Breast epithelium (tissue), 3 donors: Measurements from ENCODE around the gene TECPR1.

Experiments
- POLR2A ChIP-seq: fragments of 450-650 bp; IDR thresholded peaks from one replicate; pipeline ENCODE4 v1.6.1; 2016; ENCODE audit warnings: antibody characterized with exemption, mild to moderate bottlenecking, moderate library complexity
- POLR2AphosphoS5 ChIP-seq, 3 donors: sonication (generic); formaldehyde crosslinking; IDR thresholded peaks; one replicate each; pipeline ENCODE4 v1.6.1; 2017; ENCODE audit warnings: antibody characterized with exemption in 3 of 3
- TF ChIP-seq, protein P1 (sequence below), 3 donors: fragments of 450-650 bp; IDR thresholded peaks; one replicate each; pipeline ENCODE4 v1.5.1; 2016 to 2017; ENCODE audit warnings: antibody characterized with exemption in 3 of 3, mild to moderate bottlenecking in 3 of 3, moderate library complexity in 3 of 3

DNA sequence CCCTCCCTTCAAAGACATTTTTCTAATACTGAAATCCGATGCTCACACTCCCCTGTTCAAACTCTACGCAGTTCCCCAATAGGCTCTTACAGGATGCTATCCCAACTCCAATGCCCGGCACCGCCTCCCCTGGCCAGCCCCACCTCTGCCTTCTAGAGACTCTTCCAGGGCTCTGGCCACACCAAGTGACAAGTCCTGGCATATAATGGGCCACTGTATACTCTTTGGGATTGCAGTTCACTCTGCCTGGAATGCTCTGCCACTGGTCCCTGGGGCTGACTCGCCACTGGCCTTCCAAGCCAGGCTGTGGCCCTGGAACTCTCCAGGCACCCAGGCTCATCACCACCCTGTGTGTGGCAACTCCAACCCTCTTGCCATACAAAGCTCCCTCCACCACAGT, 26.4 kb upstream of the TECPR1 start:
- TF ChIP-seq, protein P1, sequence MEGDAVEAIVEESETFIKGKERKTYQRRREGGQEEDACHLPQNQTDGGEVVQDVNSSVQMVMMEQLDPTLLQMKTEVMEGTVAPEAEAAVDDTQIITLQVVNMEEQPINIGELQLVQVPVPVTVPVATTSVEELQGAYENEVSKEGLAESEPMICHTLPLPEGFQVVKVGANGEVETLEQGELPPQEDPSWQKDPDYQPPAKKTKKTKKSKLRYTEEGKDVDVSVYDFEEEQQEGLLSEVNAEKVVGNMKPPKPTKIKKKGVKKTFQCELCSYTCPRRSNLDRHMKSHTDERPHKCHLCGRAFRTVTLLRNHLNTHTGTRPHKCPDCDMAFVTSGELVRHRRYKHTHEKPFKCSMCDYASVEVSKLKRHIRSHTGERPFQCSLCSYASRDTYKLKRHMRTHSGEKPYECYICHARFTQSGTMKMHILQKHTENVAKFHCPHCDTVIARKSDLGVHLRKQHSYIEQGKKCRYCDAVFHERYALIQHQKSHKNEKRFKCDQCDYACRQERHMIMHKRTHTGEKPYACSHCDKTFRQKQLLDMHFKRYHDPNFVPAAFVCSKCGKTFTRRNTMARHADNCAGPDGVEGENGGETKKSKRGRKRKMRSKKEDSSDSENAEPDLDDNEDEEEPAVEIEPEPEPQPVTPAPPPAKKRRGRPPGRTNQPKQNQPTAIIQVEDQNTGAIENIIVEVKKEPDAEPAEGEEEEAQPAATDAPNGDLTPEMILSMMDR (IDR thresholded peaks at IDR 0.05): no peak
- no peak for TF ChIP-seq POLR2A
- no peak for TF ChIP-seq POLR2AphosphoS5 (IDR thresholded peaks at IDR 0.05)
